HepG2 (cell line): ENCODE measurements around the gene HNRNPAB. TPM values are rescaled to one million over a fixed set of nuclear protein-coding genes. Genes with fewer than 3 reads are reported as not detected.

Source experiments
- ATAC-seq: fragments of 200-7000 bp; cut with Tn5 transposase; 3 replicates; pipeline ENCODE4 v1.9.1; 2020; ENCODE audit warnings: mild to moderate bottlenecking, moderate library complexity
- BruUV-seq: library from RNA; stranded (reverse); fragments of 400-500 nt; replicated peaks from 2 replicates; lab custom pipeline; 2021; lab: Mats Ljungman, UMichigan
- CTCF ChIA-PET: fragments of 300-600 bp; formaldehyde crosslinking; extraction: SDS; loops from one replicate; lab custom pipeline; 2021; ENCODE audit warnings: low total read pairs, inconsistent platforms, low intra/inter-chr PET ratio; lab: Yijun Ruan, JAX
- POLR2A ChIA-PET: fragments of 350-600 bp; sonication (Branson Sonifier 250); formaldehyde crosslinking; loops from one replicate; lab custom pipeline; 2020; ENCODE audit warnings: antibody characterized with exemption, inconsistent platforms; lab: Yijun Ruan, JAX
- DNase-seq: peaks from one replicate; pipeline ENCODE4 v3.0.0-alpha.2; 2015; ENCODE audit warnings: low spot score
- FAIRE-seq: peaks from 3 replicates; lab custom pipeline; 2011; peaks lifted over from hg19 to GRCh38; lab: Jason Lieb, UNC
- H2AFZ ChIP-seq: one replicate; pipeline ENCODE4 v1.6.1; 2011; ENCODE audit warnings: low read length, inconsistent platforms
- H3K27ac ChIP-seq: fragments of 300-600 bp; 3 replicates; pipeline ENCODE4 v1.8.0; 2011; ENCODE audit warnings: mixed run types, mild to moderate bottlenecking, mixed read lengths, low read length, inconsistent platforms; ENCODE audit not compliant: insufficient read depth; ENCODE audit errors: extremely low read length
- H3K27me3 ChIP-seq, 2 experiments: fragments of 200-600 bp in 1 of 2; 2 replicates in 1 of 2; 3 replicates in 1 of 2; pipeline versions ENCODE4 v1.6.0 to v1.8.0; 2011; ENCODE audit warnings: low read length in 2 of 2, mild to moderate bottlenecking in 2 of 2, moderate library complexity in 2 of 2, inconsistent platforms in 1 of 2; ENCODE audit not compliant: insufficient read depth in 2 of 2, control insufficient read depth in 1 of 2
- H3K36me3 ChIP-seq, 2 experiments: fragments of 200-600 bp in 1 of 2; replicated peaks in 1 of 2; 2 replicates in 1 of 2; 3 replicates in 1 of 2; pipeline versions ENCODE4 v1.5.1 to v1.8.0; 2011; ENCODE audit warnings: low read length in 2 of 2, inconsistent platforms in 1 of 2; ENCODE audit not compliant: insufficient read depth in 2 of 2, control insufficient read depth in 1 of 2
- H3K4me1 ChIP-seq: 2 replicates; pipeline ENCODE4 v1.5.1; 2012; ENCODE audit warnings: low read length, inconsistent platforms; ENCODE audit not compliant: insufficient read depth
- H3K4me2 ChIP-seq: 2 replicates; pipeline ENCODE4 v1.6.0; 2011; ENCODE audit warnings: low read depth, low read length, inconsistent platforms
- H3K4me3 ChIP-seq, 3 experiments: fragments of 200-600 bp in 1 of 3; sonication (generic), shearing (Covaris generic) in 1 of 3; replicated peaks in 1 of 3; 2 replicates each; pipeline ENCODE4 v1.5.1; 2011 to 2016; ENCODE audit warnings: low read length in 3 of 3, inconsistent platforms in 2 of 3, low read depth in 2 of 3, mild to moderate bottlenecking in 2 of 3, control low read depth in 1 of 3, mixed read lengths in 1 of 3; ENCODE audit not compliant: insufficient read depth in 1 of 3
- H3K79me2 ChIP-seq: one replicate; pipeline ENCODE4 v1.6.1; 2011; ENCODE audit warnings: low read length, inconsistent platforms; ENCODE audit not compliant: insufficient read depth
- H3K9ac ChIP-seq: 2 replicates; pipeline ENCODE4 v1.6.0; 2011; ENCODE audit warnings: mild to moderate bottlenecking, low read depth, low read length, inconsistent platforms; ENCODE audit not compliant: insufficient read depth
- H3K9me3 ChIP-seq: 2 replicates; pipeline ENCODE4 v1.5.1; 2012; ENCODE audit warnings: mild to moderate bottlenecking, low read length
- H4K20me1 ChIP-seq: 2 replicates; pipeline ENCODE4 v1.6.0; 2011; ENCODE audit warnings: inconsistent platforms, mild to moderate bottlenecking, low read length, moderate library complexity; ENCODE audit not compliant: insufficient read depth
- BHLHE40 ChIP-seq: IDR thresholded peaks from 2 replicates; pipeline ENCODE4 v1.6.1; 2011; ENCODE audit warnings: low read length, improper control_type of control experiment
- NR2F6 ChIP-seq, 2 experiments: IDR thresholded peaks; 2 replicates each; pipeline ENCODE4 v1.6.1; 2016; ENCODE audit warnings: antibody characterized with exemption in 1 of 2, mild to moderate bottlenecking in 1 of 2
- POLR2A ChIP-seq, 2 experiments: IDR thresholded peaks; 2 replicates each; pipeline ENCODE4 v1.6.1; 2011; ENCODE audit warnings: low read depth in 2 of 2, low read length in 2 of 2, mild to moderate bottlenecking in 1 of 2, moderate library complexity in 1 of 2; ENCODE audit not compliant: insufficient read depth in 1 of 2
- PRMT3 ChIP-seq: sonication (generic); formaldehyde crosslinking; IDR thresholded peaks from 2 replicates; pipeline ENCODE4 v1.8.1; 2022; ENCODE audit warnings: low read depth, mild to moderate bottlenecking, moderate library complexity, missing genetic modification reagents, borderline replicate concordance
- THAP11 ChIP-seq: IDR thresholded peaks from 2 replicates; pipeline ENCODE4 v1.6.1; 2016; ENCODE audit warnings: missing biosample characterization, missing genetic modification reagents
- ZNF18 ChIP-seq: sonication (generic); formaldehyde crosslinking; IDR thresholded peaks from 2 replicates; pipeline ENCODE4 v1.8.0; 2022; ENCODE audit warnings: mild to moderate bottlenecking, missing genetic modification reagents; ENCODE audit not compliant: insufficient replicate concordance
- WGBS: methylation state at CpG from one replicate; pipeline ENCODE4 v1.1.6; 2017; ENCODE audit warnings: low lambda C conversion rate; 5-methylcytosine and 5-hydroxymethylcytosine counted together
- in situ Hi-C: cut with HindIII; loops from 2 replicates; pipeline ENCODE4 v1.10.0; 2017; ENCODE audit warnings: low pct_unique_long_range_greater_than_20kb; ENCODE audit not compliant: extremely low pct_ligation_motif_present
- intact Hi-C: fragments of 100-400 bp; cut with micrococcal nuclease; formaldehyde crosslinking; loops from one replicate; pipeline ENCODE4 v1.10.0; 2022; ENCODE audit not compliant: unreplicated experiment
- polyA plus RNA-seq, 8 experiments: library from polyadenylated mRNA; depleted of rRNA in 3 of 8; stranded (reverse) in 7 of 8; unstranded in 1 of 8; fragments of >200 nt; fragmentation: Illumina TruSeq in 4 of 8; extraction: Trizol in 4 of 8; gene quantifications; 2 replicates each; pipeline versions ENCODE4 v1.2.1 to v1.2.3, GENCODE V29; 2011 to 2016; ENCODE audit warnings: low read depth in 4 of 8, missing spikeins in 1 of 8, mixed read lengths in 1 of 8; ENCODE audit not compliant: insufficient read depth in 1 of 8
- total RNA-seq, 5 experiments: library from RNA; depleted of rRNA; stranded (reverse); fragments of >200 nt; fragmentation: Illumina TruSeq; extraction: Trizol; gene quantifications; 2 replicates each; pipeline ENCODE4 v1.2.3, GENCODE V29; 2016; ENCODE audit warnings: low read depth in 1 of 5
- TF ChIP-seq, protein P1 (sequence below): sonication (generic); formaldehyde crosslinking; IDR thresholded peaks from 2 replicates; pipeline ENCODE4 v1.5.1; 2020; ENCODE audit warnings: mild to moderate bottlenecking, missing genetic modification reagents

HNRNPAB gene
- total and polyA plus RNA-seq, 2 of the 13 experiments (the other 11 are each of a cell fraction or from before 2014, with no cell fraction given) = 62.6 to 111 TPM

- ATAC-seq (no peak), FAIRE-seq (no peak), DNase-seq (no peak)
- TF ChIP-seq POLR2A (IDR thresholded peaks at IDR 0.05; ENCODE audit: insufficient read depth in 1 of 2, low read depth in 2 of 2, low read length in 2 of 2) (0 out of 4 replicates have a peak, but pooled peaks of 1 of the 2 experiments have one; percentile 9), ZNF18 (no peak), PRMT3 (CRISPR knock-in tag) (no peak), NR2F6 (IDR thresholded peaks at IDR 0.05) (no peak), NR2F6 (CRISPR knock-in tag; IDR thresholded peaks at IDR 0.05) (no peak), THAP11 (CRISPR knock-in tag) (no peak), BHLHE40 (no peak)
- TF ChIP-seq, protein P1, sequence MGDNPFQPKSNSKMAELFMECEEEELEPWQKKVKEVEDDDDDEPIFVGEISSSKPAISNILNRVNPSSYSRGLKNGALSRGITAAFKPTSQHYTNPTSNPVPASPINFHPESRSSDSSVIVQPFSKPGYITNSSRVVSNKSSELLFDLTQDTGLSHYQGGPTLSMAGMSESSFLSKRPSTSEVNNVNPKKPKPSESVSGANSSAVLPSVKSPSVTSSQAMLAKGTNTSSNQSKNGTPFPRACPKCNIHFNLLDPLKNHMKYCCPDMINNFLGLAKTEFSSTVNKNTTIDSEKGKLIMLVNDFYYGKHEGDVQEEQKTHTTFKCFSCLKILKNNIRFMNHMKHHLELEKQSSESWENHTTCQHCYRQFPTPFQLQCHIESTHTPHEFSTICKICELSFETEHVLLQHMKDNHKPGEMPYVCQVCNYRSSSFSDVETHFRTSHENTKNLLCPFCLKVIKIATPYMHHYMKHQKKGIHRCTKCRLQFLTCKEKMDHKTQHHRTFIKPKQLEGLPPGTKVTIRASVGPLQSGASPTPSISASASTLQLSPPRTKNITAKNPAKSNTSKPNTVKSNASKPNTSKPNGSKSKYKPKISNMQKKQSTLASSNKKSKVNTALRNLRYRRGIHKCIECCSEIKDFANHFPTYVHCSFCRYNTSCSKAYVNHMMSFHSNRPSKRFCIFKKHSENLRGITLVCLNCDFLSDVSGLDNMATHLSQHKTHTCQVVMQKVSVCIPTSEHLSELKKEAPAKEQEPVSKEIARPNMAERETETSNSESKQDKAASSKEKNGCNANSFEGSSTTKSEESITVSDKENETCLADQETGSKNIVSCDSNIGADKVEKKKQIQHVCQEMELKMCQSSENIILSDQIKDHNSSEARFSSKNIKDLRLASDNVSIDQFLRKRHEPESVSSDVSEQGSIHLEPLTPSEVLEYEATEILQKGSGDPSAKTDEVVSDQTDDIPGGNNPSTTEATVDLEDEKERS (CRISPR knock-in tag) = no peak
- BruUV-seq = no TSS peak
- no peaks in the 10 kb centered on the region for H3K79me2 ChIP-seq
- H3K36me3 ChIP-seq = peaks cover 10 to 62% of the 10 kb centered on the region in 2 experiments
- no peak overlapping the region for H3K27ac ChIP-seq
- peaks cover 21% of the 10 kb centered on the region for H3K4me1 ChIP-seq
- no peaks in the 10 kb centered on the region for H3K9me3 ChIP-seq
- no peak overlapping the region for H3K9ac ChIP-seq
- H3K4me3 ChIP-seq = no peak overlapping the region
- no peaks in the 10 kb centered on the region for H4K20me1 ChIP-seq
- no peaks in the 10 kb centered on the region for H3K27me3 ChIP-seq
- CTCF ChIA-PET = no interaction called here
- WGBS = 97% methylated on average over 5 of the region's 5 CpGs
- in situ Hi-C loops (no loop called here), intact Hi-C loops (no loop called here)
- POLR2A ChIA-PET = interaction anchor here (1.2 to 2.0 kb wide), 2 partner anchors 12 to 15 kb away, joined by 3 to 7 read pairs; partner anchors contain the start of gene HNRNPAB
- no peak overlapping the region for H3K4me2 ChIP-seq
- H2AFZ ChIP-seq = no peak overlapping the region
Observed at GRCh38 chr5:178216088-178216534, 11.8 kb downstream of the HNRNPAB start.
